ENCODE results near the gene RGS16.

RGS16 gene

DNA sequence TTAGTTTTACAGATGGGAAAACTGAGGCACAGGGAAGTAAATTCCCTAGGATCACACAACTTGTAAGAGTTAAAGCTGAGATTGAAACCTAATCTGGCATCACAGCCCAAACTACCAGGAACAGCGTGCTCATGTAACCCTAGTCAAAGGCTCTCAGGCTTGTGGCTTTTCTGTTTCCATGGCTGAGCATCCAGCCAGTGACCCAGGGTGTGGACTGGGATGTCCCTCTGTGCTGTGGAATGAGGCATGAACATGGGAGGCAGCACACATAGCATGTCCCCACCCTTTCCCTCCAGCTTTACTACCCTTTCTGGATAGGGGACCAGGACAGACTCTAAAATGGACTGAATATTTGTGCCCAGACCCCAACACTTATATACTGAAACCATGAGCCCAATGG lies 35.1 kb upstream of the RGS16 start:
- no peak overlapping the region for H3K4ac ChIP-seq (ENCODE audit: low read depth, low read length)
- H3K23ac ChIP-seq (ENCODE audit: low read length) = no peak overlapping the region
- WGBS (ENCODE audit: extremely low coverage, insufficient coverage, low lambda C conversion rate) = no CpG with 5 or more reads among the region's 1 CpG
- H3K4me2 ChIP-seq (ENCODE audit: low read length) = no peak overlapping the region
- H2BK15ac ChIP-seq (replicated peaks; ENCODE audit: low read depth) = no peak overlapping the region
- no peaks in the 10 kb centered on the region for H3K79me2 ChIP-seq (ENCODE audit: control insufficient read depth, insufficient read depth, low read length)
- peak overlapping the region; percentile 43 for H2AK5ac ChIP-seq (ENCODE audit: low read length)
- H3K27me3 ChIP-seq (ENCODE audit: insufficient read depth, low read length, poor library complexity) = no peaks in the 10 kb centered on the region
- no peaks in the 10 kb centered on the region for H3K79me1 ChIP-seq (ENCODE audit: low read length)
- no peak overlapping the region for H3K9ac ChIP-seq (ENCODE audit: low read length)
- H3K4me3 ChIP-seq (ENCODE audit: low read length) = no peak overlapping the region
- H3K36me3 ChIP-seq (ENCODE audit: control insufficient read depth, insufficient read depth, low read length) = no peaks in the 10 kb centered on the region
- no peak overlapping the region for H2BK120ac ChIP-seq (ENCODE audit: low read depth, low read length)
- H2BK5ac ChIP-seq (ENCODE audit: low read length) = no peak overlapping the region
- H3K27ac ChIP-seq (ENCODE audit: low read depth, low read length) = no peak overlapping the region
- DNase-seq = no peak
- H4K5ac ChIP-seq (ENCODE audit: low read length) = no peak overlapping the region
- peaks cover 6% of the 10 kb centered on the region for H3K4me1 ChIP-seq (ENCODE audit: control insufficient read depth, low read depth, low read length)
- H4K8ac ChIP-seq (ENCODE audit: low read depth, low read length) = no peak overlapping the region
- H3K56ac ChIP-seq (ENCODE audit: low read length) = no peak overlapping the region
- H3K18ac ChIP-seq (ENCODE audit: low read length) = no peak overlapping the region

DNA sequence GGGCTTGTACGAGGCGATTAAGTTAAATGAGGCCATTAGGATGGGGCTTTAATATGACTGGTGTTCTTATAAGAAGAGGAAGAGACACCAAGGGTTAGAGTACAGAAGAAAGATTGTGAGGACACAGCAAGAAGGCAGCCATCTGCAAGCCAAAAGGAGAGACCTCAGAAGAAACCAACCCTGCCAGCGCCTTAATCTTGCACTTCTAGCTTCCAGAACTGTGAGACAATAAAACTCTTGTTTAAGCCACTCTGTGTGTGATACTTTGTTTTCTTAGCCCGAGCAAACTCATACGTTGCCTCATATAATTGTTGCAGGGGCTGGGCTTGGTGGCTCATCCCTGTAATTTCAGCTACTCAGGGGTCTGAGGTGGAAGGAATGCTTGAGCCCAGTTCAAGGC lies 33.6 kb upstream of the RGS16 start:
- no peak overlapping the region for H2AK5ac ChIP-seq (ENCODE audit: low read length)
- H3K4me2 ChIP-seq (ENCODE audit: low read length) = no peak overlapping the region
- H2BK5ac ChIP-seq (ENCODE audit: low read length) = no peak overlapping the region
- H2BK120ac ChIP-seq (ENCODE audit: low read depth, low read length) = no peak overlapping the region
- H3K79me1 ChIP-seq (ENCODE audit: low read length) = no peaks in the 10 kb centered on the region
- WGBS (ENCODE audit: extremely low coverage, insufficient coverage, low lambda C conversion rate) = 100% methylated on average over 2 of the region's 5 CpGs
- no peak overlapping the region for H3K4ac ChIP-seq (ENCODE audit: low read depth, low read length)
- H2BK15ac ChIP-seq (replicated peaks; ENCODE audit: low read depth) = no peak overlapping the region
- H3K18ac ChIP-seq (ENCODE audit: low read length) = no peak overlapping the region
- no peak overlapping the region for H3K56ac ChIP-seq (ENCODE audit: low read length)
- no peak overlapping the region for H3K27ac ChIP-seq (ENCODE audit: low read depth, low read length)
- H3K23ac ChIP-seq (ENCODE audit: low read length) = no peak overlapping the region
- H4K8ac ChIP-seq (ENCODE audit: low read depth, low read length) = no peak overlapping the region
- no peaks in the 10 kb centered on the region for H3K36me3 ChIP-seq (ENCODE audit: control insufficient read depth, insufficient read depth, low read length)
- H3K79me2 ChIP-seq (ENCODE audit: control insufficient read depth, insufficient read depth, low read length) = no peaks in the 10 kb centered on the region
- no peak overlapping the region for H4K5ac ChIP-seq (ENCODE audit: low read length)
- H3K9ac ChIP-seq (ENCODE audit: low read length) = no peak overlapping the region
- DNase-seq = no peak
- H3K4me1 ChIP-seq (ENCODE audit: control insufficient read depth, low read depth, low read length) = peaks cover 6% of the 10 kb centered on the region
- no peaks in the 10 kb centered on the region for H3K27me3 ChIP-seq (ENCODE audit: insufficient read depth, low read length, poor library complexity)
- no peak overlapping the region for H3K4me3 ChIP-seq (ENCODE audit: low read length)

DNA sequence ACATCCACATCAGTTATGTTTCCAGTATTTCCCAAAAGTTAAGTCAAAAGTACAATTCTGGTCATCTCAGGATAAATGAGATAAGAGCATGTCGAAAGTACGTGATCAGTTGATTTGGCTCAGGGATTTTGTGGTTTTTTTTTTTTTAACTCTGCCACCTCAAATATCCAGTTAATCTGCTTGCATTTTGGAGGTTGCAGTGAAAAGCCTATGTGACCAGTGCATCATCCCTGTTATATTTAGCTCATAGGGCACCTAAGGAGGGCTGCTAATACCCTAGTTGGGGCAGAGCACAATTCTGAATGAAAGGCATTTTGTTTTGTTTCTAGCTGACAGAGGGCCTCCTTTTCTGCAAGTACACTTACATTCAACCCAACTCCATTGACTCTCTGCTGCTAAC lies 31.7 kb upstream of the RGS16 start:
- Histone ChIP-seq H4K8ac (ENCODE audit: low read depth, low read length) (no peak overlapping the region), H3K23ac (ENCODE audit: low read length) (no peak overlapping the region), H2BK5ac (ENCODE audit: low read length) (no peak overlapping the region), H4K5ac (ENCODE audit: low read length) (no peak overlapping the region), H3K4ac (ENCODE audit: low read depth, low read length) (no peak overlapping the region), H3K27ac (ENCODE audit: low read depth, low read length) (no peak overlapping the region), H3K18ac (ENCODE audit: low read length) (no peak overlapping the region), H3K4me3 (ENCODE audit: low read length) (no peak overlapping the region), H3K36me3 (ENCODE audit: control insufficient read depth, insufficient read depth, low read length) (no peaks in the 10 kb centered on the region), H3K79me2 (ENCODE audit: control insufficient read depth, insufficient read depth, low read length) (no peaks in the 10 kb centered on the region), H2AK5ac (ENCODE audit: low read length) (no peak overlapping the region), H2BK120ac (ENCODE audit: low read depth, low read length) (no peak overlapping the region), H3K56ac (ENCODE audit: low read length) (no peak overlapping the region), H3K27me3 (ENCODE audit: insufficient read depth, low read length, poor library complexity) (no peaks in the 10 kb centered on the region), H3K79me1 (ENCODE audit: low read length) (no peaks in the 10 kb centered on the region), H2BK15ac (replicated peaks; ENCODE audit: low read depth) (no peak overlapping the region), H3K4me1 (ENCODE audit: control insufficient read depth, low read depth, low read length) (peaks cover 4% of the 10 kb centered on the region), H3K4me2 (ENCODE audit: low read length) (no peak overlapping the region), H3K9ac (ENCODE audit: low read length) (no peak overlapping the region)
- WGBS (ENCODE audit: extremely low coverage, insufficient coverage, low lambda C conversion rate) = no CpG with 5 or more reads among the region's 2 CpGs
- DNase-seq = no peak

- no CpG with 5 or more reads among the region's 9 CpGs for WGBS (ENCODE audit: extremely low coverage, insufficient coverage, low lambda C conversion rate)
- peaks cover 5% of the 10 kb centered on the region for H3K4me1 ChIP-seq (ENCODE audit: control insufficient read depth, low read depth, low read length)
- H2BK120ac ChIP-seq (ENCODE audit: low read depth, low read length) = no peak overlapping the region
- H4K8ac ChIP-seq (ENCODE audit: low read depth, low read length) = no peak overlapping the region
- H2AK5ac ChIP-seq (ENCODE audit: low read length) = no peak overlapping the region
- no peaks in the 10 kb centered on the region for H3K79me2 ChIP-seq (ENCODE audit: control insufficient read depth, insufficient read depth, low read length)
- DNase-seq = no peak
- no peak overlapping the region for H3K4me2 ChIP-seq (ENCODE audit: low read length)
- H3K4me3 ChIP-seq (ENCODE audit: low read length) = no peak overlapping the region
- H3K18ac ChIP-seq (ENCODE audit: low read length) = no peak overlapping the region
- no peak overlapping the region for H3K56ac ChIP-seq (ENCODE audit: low read length)
- no peak overlapping the region for H3K9ac ChIP-seq (ENCODE audit: low read length)
- H3K4ac ChIP-seq (ENCODE audit: low read depth, low read length) = no peak overlapping the region
- H3K27me3 ChIP-seq (ENCODE audit: insufficient read depth, low read length, poor library complexity) = no peaks in the 10 kb centered on the region
- no peak overlapping the region for H3K23ac ChIP-seq (ENCODE audit: low read length)
- H3K36me3 ChIP-seq (ENCODE audit: control insufficient read depth, insufficient read depth, low read length) = no peaks in the 10 kb centered on the region
- no peak overlapping the region for H2BK15ac ChIP-seq (replicated peaks; ENCODE audit: low read depth)
- no peak overlapping the region for H2BK5ac ChIP-seq (ENCODE audit: low read length)
- no peak overlapping the region for H4K5ac ChIP-seq (ENCODE audit: low read length)
- no peak overlapping the region for H3K27ac ChIP-seq (ENCODE audit: low read depth, low read length)
- H3K79me1 ChIP-seq (ENCODE audit: low read length) = no peaks in the 10 kb centered on the region
These were observed 30.3 kb upstream of the RGS16 start for GRCh38 chr1:182634306-182635072.

DNA sequence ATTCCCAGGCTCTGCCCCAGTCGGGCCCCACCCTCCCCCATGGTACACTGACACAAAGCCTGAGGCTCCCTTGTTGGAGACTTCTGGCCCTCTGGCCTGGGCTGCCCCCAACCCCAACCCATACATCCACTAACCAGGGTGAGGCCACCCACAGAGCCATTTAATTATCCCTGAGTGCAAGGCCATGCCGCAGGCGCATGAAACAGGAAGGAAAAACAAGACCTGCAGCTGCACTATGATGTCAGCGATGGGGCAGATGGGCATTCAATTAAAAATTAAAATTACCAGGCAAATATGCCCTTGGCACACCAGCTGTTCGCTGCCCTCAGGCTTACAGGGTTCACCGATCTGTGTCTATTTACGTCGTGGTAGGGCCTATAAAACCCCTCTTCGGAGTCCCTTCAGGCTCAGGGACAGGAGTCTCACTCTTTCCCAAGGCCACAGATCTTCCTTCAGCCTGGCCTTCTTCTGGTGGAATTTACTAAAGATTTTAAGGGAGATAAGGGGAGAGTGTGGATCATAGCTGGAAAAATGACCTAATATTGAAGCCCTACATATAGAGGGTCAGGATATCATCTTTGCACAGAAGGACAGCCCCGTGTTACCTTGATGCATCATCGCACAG lies 29.6 kb upstream of the RGS16 start:
- Histone ChIP-seq H3K27me3 (ENCODE audit: insufficient read depth, low read length, poor library complexity) (no peaks in the 10 kb centered on the region), H2AK5ac (ENCODE audit: low read length) (no peak overlapping the region), H3K79me1 (ENCODE audit: low read length) (no peaks in the 10 kb centered on the region), H3K23ac (ENCODE audit: low read length) (no peak overlapping the region), H3K4me2 (ENCODE audit: low read length) (no peak overlapping the region), H3K18ac (ENCODE audit: low read length) (no peak overlapping the region), H3K4me3 (ENCODE audit: low read length) (no peak overlapping the region), H3K4me1 (ENCODE audit: control insufficient read depth, low read depth, low read length) (peaks cover 5% of the 10 kb centered on the region), H3K9ac (ENCODE audit: low read length) (no peak overlapping the region), H3K56ac (ENCODE audit: low read length) (peak overlapping the region; percentile 6), H3K4ac (ENCODE audit: low read depth, low read length) (no peak overlapping the region), H4K5ac (ENCODE audit: low read length) (no peak overlapping the region), H3K27ac (ENCODE audit: low read depth, low read length) (no peak overlapping the region), H2BK5ac (ENCODE audit: low read length) (no peak overlapping the region), H3K36me3 (ENCODE audit: control insufficient read depth, insufficient read depth, low read length) (no peaks in the 10 kb centered on the region), H3K79me2 (ENCODE audit: control insufficient read depth, insufficient read depth, low read length) (no peaks in the 10 kb centered on the region), H2BK15ac (replicated peaks; ENCODE audit: low read depth) (no peak overlapping the region), H2BK120ac (ENCODE audit: low read depth, low read length) (no peak overlapping the region), H4K8ac (ENCODE audit: low read depth, low read length) (no peak overlapping the region)
- WGBS (ENCODE audit: extremely low coverage, insufficient coverage, low lambda C conversion rate) = no CpG with 5 or more reads among the region's 11 CpGs
- peak; percentile 28 for DNase-seq

DNA sequence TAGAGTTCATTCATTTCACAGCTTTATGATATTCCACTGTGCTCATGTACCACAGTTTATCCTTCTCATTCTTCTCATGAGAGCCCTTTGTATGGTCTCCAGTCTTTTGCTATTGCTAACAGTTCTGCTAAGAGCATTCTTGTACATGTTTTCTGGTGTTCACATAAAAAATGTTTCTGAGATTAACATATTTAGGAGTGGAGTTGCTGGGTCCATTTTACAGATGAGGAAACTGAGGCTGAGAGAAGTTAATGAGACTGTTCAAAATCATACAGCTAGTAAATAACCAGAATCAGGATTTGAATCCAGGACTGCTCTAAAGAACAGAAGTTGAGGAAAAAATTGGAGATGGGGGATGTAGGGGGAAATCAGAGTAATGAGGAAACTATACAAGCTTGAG lies 28.8 kb upstream of the RGS16 start:
- DNase-seq = no peak
- no peak overlapping the region for H2BK120ac ChIP-seq (ENCODE audit: low read depth, low read length)
- no peak overlapping the region for H4K8ac ChIP-seq (ENCODE audit: low read depth, low read length)
- no peak overlapping the region for H3K56ac ChIP-seq (ENCODE audit: low read length)
- H3K79me1 ChIP-seq (ENCODE audit: low read length) = no peaks in the 10 kb centered on the region
- H2BK15ac ChIP-seq (replicated peaks; ENCODE audit: low read depth) = no peak overlapping the region
- no peak overlapping the region for H2AK5ac ChIP-seq (ENCODE audit: low read length)
- H3K4me3 ChIP-seq (ENCODE audit: low read length) = no peak overlapping the region
- H3K18ac ChIP-seq (ENCODE audit: low read length) = no peak overlapping the region
- no peak overlapping the region for H3K23ac ChIP-seq (ENCODE audit: low read length)
- H3K4me2 ChIP-seq (ENCODE audit: low read length) = no peak overlapping the region
- H3K27ac ChIP-seq (ENCODE audit: low read depth, low read length) = no peak overlapping the region
- peaks cover 5% of the 10 kb centered on the region for H3K4me1 ChIP-seq (ENCODE audit: control insufficient read depth, low read depth, low read length)
- no peak overlapping the region for H2BK5ac ChIP-seq (ENCODE audit: low read length)
- no peak overlapping the region for H3K9ac ChIP-seq (ENCODE audit: low read length)
- H3K4ac ChIP-seq (ENCODE audit: low read depth, low read length) = no peak overlapping the region
- H3K27me3 ChIP-seq (ENCODE audit: insufficient read depth, low read length, poor library complexity) = no peaks in the 10 kb centered on the region
- no peaks in the 10 kb centered on the region for H3K36me3 ChIP-seq (ENCODE audit: control insufficient read depth, insufficient read depth, low read length)
- H3K79me2 ChIP-seq (ENCODE audit: control insufficient read depth, insufficient read depth, low read length) = no peaks in the 10 kb centered on the region
- no peak overlapping the region for H4K5ac ChIP-seq (ENCODE audit: low read length)
